ENCODE data around the gene EXOC6B. TPM values are rescaled to one million over a fixed set of nuclear protein-coding genes. Genes with fewer than 3 reads are reported as not detected.

EXOC6B gene
- total RNA-seq, 2 experiments from 2014 or later, result 16.9 to 17.5 TPM

DNA sequence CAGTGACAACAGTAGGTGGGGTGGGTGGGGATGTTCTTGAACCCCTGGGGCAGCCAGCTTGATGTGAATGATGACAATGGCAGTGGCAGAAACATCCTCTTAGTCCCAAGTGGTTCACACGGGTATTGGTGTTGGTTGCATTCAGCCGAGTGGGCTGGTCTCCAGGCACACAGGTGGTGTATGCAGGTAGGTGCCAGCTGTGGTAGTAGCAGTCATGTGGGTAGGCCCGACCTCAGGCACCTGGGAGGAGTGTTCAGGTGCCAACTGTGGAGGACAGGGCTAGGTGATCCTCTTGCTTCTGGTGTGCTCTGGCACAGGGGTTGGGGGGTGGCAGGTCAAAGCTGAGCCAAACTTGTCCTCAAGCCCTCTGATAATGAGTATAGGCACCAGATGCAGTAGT lies 350.6 kb downstream of the EXOC6B start:
- peaks cover 11 to 23% of the 10 kb centered on the region in 2 experiments for H3K9me3 ChIP-seq (ENCODE audit: control insufficient read depth in 1 of 2, insufficient read depth in 1 of 2, low read length in 2 of 2)
- TF ChIP-seq, protein P1, sequence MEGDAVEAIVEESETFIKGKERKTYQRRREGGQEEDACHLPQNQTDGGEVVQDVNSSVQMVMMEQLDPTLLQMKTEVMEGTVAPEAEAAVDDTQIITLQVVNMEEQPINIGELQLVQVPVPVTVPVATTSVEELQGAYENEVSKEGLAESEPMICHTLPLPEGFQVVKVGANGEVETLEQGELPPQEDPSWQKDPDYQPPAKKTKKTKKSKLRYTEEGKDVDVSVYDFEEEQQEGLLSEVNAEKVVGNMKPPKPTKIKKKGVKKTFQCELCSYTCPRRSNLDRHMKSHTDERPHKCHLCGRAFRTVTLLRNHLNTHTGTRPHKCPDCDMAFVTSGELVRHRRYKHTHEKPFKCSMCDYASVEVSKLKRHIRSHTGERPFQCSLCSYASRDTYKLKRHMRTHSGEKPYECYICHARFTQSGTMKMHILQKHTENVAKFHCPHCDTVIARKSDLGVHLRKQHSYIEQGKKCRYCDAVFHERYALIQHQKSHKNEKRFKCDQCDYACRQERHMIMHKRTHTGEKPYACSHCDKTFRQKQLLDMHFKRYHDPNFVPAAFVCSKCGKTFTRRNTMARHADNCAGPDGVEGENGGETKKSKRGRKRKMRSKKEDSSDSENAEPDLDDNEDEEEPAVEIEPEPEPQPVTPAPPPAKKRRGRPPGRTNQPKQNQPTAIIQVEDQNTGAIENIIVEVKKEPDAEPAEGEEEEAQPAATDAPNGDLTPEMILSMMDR (IDR thresholded peaks at IDR 0.05), result no peak
- Mint-ChIP-seq H3K4me1 (ENCODE audit: low read depth) (no peaks in the 10 kb centered on the region), H3K27ac (no peak overlapping the region), H3K36me3 (ENCODE audit: low read depth) (peaks cover 83% of the 10 kb centered on the region), H3K4me3 (no peak overlapping the region), H3K9me3 (peaks cover 16% of the 10 kb centered on the region), H3K27me3 (no peaks in the 10 kb centered on the region)
- no peak overlapping the region for H3K4me3 ChIP-seq (ENCODE audit: low read length)
- ChIA-PET POLR2A (no interaction called here), CTCF (no interaction called here)
- no peak overlapping the region for H3K27ac ChIP-seq (ENCODE audit: low read depth in 1 of 2, low read length in 2 of 2)
- peaks cover 2% of the 10 kb centered on the region for H3K36me3 ChIP-seq (ENCODE audit: insufficient read depth, low read length)
- intact Hi-C loops (cut with DNase I, micrococcal nuclease), result no loop called here
- DNase-seq, result peak in 1 of 14 experiments; percentile 2
- H3K4me1 ChIP-seq (ENCODE audit: insufficient read depth, low read length), result no peaks in the 10 kb centered on the region
- H3K27me3 ChIP-seq (ENCODE audit: control insufficient read depth in 1 of 2, insufficient read depth in 2 of 2, low read length in 2 of 2), result no peaks in the 10 kb centered on the region
- ATAC-seq (ENCODE audit: poor library complexity), result no peak

DNA sequence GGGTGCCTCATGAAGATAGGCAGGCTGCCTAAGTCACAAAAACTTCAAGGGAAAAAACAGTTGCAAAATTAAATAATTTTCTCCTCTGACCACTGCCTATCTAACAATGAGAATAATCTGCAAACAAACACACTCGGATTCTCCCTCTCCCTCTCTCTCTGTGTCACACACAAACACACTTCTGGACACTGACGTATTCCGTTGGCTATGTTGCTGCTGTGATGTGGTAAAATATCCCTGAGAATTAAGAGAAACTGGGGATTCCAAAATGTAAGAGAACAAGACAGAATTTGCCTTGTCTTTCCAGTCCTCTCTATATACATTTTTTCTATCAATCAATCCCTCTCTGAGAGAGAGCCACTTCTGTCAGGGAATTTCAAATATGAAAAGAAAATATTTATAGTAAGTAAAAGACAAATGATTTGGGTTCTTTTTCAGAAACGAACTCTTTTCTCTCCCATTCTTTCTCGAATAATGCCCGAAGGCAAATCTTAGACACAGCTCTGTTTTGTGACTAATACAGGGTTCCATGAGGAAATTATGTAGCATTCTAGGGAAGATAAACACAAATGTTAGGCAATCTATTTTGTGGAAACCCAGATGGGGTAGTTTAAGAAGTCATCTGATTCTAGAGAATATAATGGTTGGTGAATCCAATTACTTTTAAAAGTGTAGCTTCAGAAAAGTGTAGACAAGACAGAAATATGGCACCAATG lies 367.9 kb downstream of the EXOC6B start:
- no peaks in the 10 kb centered on the region for H3K4me1 ChIP-seq (ENCODE audit: insufficient read depth, low read length)
- intact Hi-C loops (cut with DNase I, micrococcal nuclease), result no loop called here
- H3K9me3 Mint-ChIP-seq, result no peaks in the 10 kb centered on the region
- CTCF ChIA-PET, result no interaction called here
- H3K36me3 ChIP-seq (ENCODE audit: insufficient read depth, low read length), result peaks cover under 1% of the 10 kb centered on the region
- H3K27me3 ChIP-seq (ENCODE audit: control insufficient read depth in 1 of 2, insufficient read depth in 2 of 2, low read length in 2 of 2), result no peaks in the 10 kb centered on the region
- no peaks in the 10 kb centered on the region for H3K9me3 ChIP-seq (ENCODE audit: control insufficient read depth in 1 of 2, insufficient read depth in 1 of 2, low read length in 2 of 2)
- no peaks in the 10 kb centered on the region for H3K27me3 Mint-ChIP-seq
- no peak overlapping the region for H3K27ac Mint-ChIP-seq
- POLR2A ChIA-PET, result no interaction called here
- DNase-seq (no peak), ATAC-seq (ENCODE audit: poor library complexity) (no peak)
- TF ChIP-seq, protein P1 (IDR thresholded peaks at IDR 0.05), result no peak
- H3K27ac ChIP-seq (ENCODE audit: low read depth in 1 of 2, low read length in 2 of 2), result no peak overlapping the region
- H3K4me1 Mint-ChIP-seq (ENCODE audit: low read depth), result no peaks in the 10 kb centered on the region
- no peak overlapping the region for H3K4me3 ChIP-seq (ENCODE audit: low read length)
- H3K36me3 Mint-ChIP-seq (ENCODE audit: low read depth), result peaks cover 54% of the 10 kb centered on the region
- no peak overlapping the region for H3K4me3 Mint-ChIP-seq

DNA sequence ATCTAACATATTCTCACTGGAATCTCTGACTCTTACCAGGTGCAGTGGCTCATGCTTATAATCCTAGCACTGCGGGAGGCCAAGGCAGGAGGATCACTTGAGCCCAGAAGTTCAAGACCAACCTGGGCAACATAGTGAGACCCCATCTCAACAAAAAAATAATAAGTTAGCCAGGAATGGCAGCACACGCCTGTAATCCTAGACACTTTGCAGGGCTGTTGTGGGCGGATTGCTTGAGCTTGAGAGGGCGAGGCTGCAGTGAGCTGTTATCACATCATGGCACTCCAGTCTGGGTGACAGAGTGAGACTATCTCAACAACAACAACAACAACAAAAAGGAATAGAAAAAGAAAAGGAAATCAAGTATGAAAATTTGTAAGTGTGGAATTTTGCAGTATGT lies 371.6 kb downstream of the EXOC6B start:
- Histone ChIP-seq H3K4me1 (ENCODE audit: insufficient read depth, low read length) (no peaks in the 10 kb centered on the region), H3K36me3 (ENCODE audit: insufficient read depth, low read length) (no peaks in the 10 kb centered on the region), H3K27ac (ENCODE audit: low read depth in 1 of 2, low read length in 2 of 2) (no peak overlapping the region), H3K9me3 (ENCODE audit: control insufficient read depth in 1 of 2, insufficient read depth in 1 of 2, low read length in 2 of 2) (no peaks in the 10 kb centered on the region), H3K4me3 (ENCODE audit: low read length) (no peak overlapping the region), H3K27me3 (ENCODE audit: control insufficient read depth in 1 of 2, insufficient read depth in 2 of 2, low read length in 2 of 2) (no peaks in the 10 kb centered on the region)
- peaks cover 54% of the 10 kb centered on the region for H3K36me3 Mint-ChIP-seq (ENCODE audit: low read depth)
- no peak for DNase-seq
- no peaks in the 10 kb centered on the region for H3K27me3 Mint-ChIP-seq
- TF ChIP-seq, protein P1 (IDR thresholded peaks at IDR 0.05), result no peak
- ChIA-PET CTCF (no interaction called here), POLR2A (no interaction called here)
- no peak for ATAC-seq (ENCODE audit: poor library complexity)
- H3K4me3 Mint-ChIP-seq, result no peak overlapping the region
- no peak overlapping the region for H3K27ac Mint-ChIP-seq
- no peaks in the 10 kb centered on the region for H3K9me3 Mint-ChIP-seq
- intact Hi-C loops (cut with DNase I, micrococcal nuclease), result no loop called here
- no peaks in the 10 kb centered on the region for H3K4me1 Mint-ChIP-seq (ENCODE audit: low read depth)
